NCI-H524 treated with DMSO at 0.1 percent for 48 hours (cell line): ENCODE results near the gene TM4SF18.

Experiments
- DNase-seq: peaks from one replicate; lab custom pipeline; 2025; lab: John Stamatoyannopoulos, UW

TM4SF18 gene

DNA sequence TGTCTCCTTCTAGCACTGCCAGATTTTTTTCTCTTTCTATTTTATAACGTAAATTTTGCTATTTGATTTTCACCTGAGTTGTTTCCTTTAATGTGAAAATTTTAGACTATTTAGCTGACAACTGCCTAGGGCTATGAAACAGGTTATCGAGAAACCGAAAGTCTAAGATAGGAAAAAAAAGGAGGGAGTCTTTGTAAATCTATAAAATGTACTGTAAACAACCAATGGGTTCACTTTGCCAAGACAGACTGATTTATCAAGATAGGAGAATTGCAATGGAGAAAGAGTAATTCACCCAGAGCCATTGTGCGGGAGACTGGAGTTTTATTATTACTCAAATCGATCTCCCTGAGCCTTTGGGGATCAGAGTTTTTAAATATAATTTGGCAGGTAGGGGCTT lies 50.0 kb downstream of the TM4SF18 start:
- DNase-seq: no peak

DNA sequence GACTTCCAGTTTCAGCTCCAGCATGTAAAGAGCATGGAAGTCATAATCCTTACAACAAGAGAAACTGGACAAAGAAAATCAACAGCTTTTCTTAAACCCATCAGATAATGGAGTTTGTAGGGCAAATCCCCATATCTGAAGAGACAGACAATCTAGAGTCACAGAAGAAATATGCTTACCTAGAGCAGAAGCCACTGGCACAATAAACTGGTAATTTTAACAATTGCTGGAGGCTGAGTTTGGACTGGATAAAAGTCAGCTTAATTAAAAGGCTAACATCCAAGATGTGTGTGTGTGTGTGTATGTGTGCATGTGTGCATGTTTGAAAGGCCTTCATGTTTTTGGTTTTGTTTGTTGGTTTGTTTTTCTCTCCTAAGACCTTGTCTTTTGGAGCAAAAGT lies 50.6 kb downstream of the TM4SF18 start:
- no peak for DNase-seq

DNA sequence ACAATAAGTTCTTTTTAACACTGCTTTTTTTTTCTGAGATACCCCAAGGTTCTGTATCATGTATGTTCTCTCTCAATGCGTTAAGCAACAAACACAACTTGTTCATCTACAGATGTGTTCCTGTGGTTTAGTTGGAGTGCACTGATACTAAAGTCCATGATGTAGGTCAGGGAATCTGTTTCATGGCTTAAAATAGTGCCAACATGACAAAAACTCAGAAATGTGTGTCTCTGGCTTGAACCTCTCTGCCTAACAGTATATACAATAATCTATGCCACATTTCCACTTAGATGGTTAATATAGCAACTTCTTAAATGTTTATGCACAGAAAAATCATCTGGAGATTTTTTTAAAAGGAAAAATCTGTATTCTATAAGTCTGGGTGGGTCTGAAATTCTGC lies 51.1 kb downstream of the TM4SF18 start:
- no peak for DNase-seq

DNA sequence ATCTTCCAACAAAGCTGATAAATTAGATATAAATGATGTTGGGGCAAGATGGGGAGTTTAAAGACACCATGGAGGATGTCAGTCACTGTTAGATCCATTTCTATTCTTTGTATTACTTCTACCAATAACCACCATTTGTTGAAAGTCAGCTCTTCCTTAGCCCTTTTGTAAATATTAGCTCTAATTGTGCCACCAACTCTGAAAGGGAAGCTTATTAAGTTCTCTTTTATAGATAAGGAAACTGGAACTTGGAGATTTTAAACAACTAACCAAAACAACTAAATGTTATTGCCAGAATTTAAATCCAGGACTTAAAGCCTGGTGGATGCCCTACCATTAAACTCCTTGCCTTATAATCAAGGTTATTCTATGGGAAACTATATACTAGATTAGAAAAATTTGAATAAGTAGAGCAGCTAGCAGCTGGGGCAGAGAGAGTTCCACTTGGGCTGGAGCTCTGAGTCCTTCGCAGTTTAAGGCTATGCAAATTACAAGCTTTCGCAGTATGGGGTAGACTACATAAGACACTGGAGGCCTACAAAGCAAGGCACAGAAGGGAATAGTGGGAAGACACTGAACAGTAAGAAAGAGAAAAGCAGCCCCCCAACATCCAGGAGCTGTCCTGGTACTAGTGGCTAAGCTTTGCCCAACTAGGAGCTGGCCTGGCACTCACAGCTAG lies 52.6 kb downstream of the TM4SF18 start:
- no peak for DNase-seq

DNA sequence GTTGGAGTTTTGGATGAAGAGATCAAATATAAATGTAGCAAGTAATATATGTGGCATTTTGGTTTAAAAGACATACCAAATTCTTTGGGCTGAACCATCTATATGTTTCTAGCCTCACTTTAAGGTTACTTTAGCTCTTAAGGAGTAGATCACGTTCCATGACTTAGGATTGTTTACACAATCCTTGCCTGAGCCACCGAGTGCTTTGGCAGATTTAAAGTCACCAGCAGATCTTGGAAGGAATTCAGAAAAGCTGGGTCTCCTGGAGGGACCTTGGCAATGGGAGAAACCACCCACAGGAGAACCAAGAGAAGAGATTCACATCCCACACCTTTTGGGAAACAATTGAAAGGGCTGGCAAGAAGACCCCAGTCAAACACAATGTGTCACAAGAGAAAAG lies 54.5 kb downstream of the TM4SF18 start:
- no peak for DNase-seq

DNA sequence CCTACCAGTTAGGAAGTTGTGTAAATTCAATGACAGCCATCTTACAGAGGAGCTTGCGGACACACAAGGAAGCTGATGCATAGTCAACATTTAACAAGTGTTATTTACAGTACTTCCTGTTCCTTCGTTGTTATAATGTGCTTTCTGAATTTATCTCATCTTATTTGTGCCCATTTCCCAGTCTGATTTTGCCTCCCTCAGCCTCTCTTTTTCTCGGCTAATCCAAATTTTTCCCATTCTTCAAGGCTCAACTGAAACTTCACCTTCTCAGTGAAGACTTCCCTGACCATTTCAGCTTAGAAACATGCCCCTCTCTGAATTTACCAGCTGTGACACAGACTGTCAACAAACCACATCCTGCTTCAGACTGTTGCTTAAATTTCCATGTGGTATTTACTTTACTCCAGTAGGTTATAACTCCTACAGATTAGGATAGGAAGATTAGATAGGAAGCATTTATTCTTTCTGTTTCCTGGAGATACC lies 56.1 kb downstream of the TM4SF18 start:
- no peak for DNase-seq

DNA sequence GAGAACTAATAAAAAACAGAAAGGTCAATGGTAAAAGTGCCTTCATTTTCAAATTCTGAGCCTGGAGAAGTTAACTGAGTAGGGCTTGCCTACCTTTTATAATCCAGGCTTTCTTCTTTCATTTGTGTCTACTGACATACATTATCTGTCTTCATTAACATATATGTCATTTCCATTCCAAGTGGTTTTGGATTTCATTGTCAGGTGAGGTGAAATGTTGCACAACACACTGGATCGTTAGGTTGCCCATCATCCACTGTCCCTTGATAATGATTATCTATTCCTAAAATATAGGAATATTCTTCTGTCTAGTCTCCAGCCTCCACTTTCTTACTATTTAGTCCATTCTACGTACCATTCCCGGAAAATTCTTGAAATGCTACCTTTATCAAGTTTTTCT lies 56.8 kb downstream of the TM4SF18 start:
- DNase-seq: no peak

DNA sequence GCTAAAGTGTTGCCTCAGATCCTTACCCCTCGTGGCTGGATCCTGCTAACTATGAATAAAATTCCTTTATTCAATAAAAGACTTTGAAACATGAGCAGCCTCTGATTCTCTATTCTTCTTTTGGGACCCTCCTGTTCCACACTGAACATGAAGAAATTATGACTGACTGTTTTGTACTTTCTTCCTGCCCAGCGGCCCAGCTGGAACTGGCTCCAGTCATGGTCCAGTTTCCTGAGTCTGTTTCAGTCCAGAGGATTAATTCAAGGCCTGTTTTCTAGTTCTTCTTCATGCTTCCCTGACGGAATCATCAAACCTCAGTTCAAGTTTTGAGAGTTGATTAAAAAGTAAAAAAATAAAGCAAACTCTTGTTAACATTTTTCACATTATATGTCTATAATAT lies 59.2 kb downstream of the TM4SF18 start:
- no peak for DNase-seq

DNA sequence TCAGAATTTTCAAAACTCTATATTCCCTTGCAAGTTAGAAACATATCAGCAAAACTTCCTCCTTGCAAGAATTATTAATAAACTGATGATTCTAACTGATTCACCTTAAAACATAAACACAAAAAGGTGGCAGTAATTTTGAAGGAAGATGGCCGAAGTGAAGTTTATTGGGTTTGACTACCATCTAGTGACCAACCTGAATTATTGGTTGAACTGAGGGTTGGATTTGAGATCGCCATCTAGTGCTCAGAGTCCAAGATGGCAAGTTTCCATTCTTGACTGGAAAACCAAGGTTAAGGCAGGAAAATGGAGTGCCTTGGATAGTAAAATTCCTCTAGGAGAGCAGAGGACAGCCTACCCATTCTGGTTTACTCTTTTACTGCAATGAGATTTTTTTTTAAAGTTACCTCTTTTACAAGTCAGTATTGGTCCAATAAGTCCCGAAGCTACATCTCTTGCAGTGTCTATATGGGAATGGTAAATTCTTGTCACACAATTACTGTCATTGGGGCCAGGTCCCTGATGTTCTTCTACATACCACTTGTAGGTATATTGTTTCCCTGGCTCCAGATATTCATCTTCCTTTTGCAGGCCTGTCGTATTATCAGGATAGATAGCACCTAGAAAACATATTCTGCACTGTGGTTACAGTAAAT lies 60.2 kb downstream of the TM4SF18 start:
- DNase-seq: peak; percentile 66

DNA sequence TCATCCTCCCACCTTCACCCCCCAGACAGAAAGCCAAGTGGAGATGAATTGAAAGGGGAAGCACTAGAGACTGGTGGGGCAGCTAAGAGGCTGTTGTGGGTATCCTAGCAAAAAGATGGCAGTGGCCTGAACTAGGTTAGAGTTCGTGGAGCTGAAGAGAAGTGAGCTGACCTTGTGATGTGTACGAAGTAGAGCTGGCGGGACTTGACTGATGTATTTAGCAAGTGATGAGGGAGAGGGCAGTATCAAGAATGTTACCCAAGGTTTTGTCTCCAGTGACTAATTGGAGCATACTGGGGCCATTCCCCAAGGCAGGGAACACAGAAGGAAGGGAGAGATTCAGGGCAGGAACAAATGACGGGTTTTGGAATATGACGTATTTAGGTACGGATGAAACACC lies 61.8 kb downstream of the TM4SF18 start:
- DNase-seq: no peak

DNA sequence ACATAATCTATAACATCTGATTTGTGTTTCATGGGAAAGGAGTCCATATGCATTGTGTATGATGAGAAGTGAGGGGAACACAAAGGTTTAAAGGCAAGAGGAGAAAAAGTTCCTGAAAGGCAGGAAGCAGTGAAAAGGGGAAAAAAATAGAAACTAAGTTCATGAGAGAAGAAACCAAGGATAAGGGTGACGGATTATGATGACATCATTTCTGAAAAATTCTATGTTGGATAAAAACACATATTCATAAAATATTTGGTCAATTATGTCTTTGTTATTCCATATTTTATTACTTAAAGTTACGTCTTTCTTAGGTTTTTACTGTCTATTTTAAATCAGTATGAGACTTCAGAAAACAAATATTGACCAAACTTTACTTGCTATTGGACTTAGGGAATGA lies 63.3 kb downstream of the TM4SF18 start:
- DNase-seq: no peak

DNA sequence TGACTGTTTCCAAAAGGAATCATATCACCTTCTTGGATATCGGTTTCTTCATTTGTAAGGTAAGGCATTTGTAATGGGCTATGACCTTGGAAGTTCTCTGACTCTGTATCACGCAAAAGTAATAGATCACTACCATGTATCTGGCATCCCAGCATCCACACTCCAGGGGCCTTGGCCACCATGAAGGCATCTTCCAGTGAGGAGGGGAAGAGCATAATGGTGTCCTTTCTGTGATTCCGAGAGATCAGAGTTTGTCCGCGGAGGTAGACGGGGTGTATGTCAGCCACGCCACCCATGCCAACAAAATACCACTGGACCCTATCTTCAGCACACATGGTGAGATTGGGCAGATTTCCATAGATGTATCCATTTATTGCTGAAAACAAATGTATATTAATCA lies 63.7 kb downstream of the TM4SF18 start:
- no peak for DNase-seq
